ENCODE results near the gene MAPKBP1. TPM values are rescaled to one million over a fixed set of nuclear protein-coding genes. Genes with fewer than 3 reads are reported as not detected.

Gene MAPKBP1
- total RNA-seq, 1 experiment from 2014 or later, result 13.7 TPM

DNA sequence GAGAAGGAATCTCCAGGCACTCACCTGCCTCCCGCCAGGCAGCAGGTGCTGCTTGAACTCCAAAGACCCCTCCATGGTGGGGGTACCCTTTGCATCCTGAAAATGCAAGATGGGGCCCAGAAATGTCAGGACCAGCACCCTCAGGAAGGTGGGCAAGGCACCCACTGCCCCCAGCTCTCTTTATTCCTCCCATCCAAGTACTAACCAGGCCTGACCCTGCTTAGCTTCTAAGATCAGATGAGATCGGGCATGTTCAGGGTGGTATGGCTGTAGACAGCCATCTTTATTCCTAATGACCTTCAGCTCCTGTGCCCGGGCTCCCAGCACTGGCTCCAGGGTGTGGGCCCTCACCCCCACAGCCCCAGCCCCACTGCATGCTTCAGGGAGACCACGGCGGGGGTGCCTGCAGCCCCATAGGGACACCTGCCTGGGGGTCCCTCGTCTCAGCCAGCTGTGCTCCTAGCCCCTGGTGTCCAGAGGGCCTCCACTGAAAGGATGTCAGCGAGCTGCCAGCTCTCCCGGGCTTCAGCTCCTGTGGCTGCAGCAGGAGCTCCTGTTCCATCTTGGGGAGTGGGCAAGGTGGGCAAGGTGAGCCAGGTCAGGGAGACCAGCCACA is 77.6 kb downstream of the MAPKBP1 start:
- Histone ChIP-seq H2AK5ac (ENCODE audit: insufficient read length, low read length) (no peak overlapping the region), H3K4me1 (ENCODE audit: insufficient read depth, low read length) (no peaks in the 10 kb centered on the region), H3T11ph (ENCODE audit: low read length) (no peak overlapping the region), H3K27ac (ENCODE audit: insufficient read length, low read depth, low read length) (no peak overlapping the region), H4K8ac (replicated peaks; ENCODE audit: insufficient read length, low read depth, low read length) (no peak overlapping the region), H4K5ac (ENCODE audit: insufficient read length, low read depth, low read length) (no peak overlapping the region), H3K4ac (ENCODE audit: low read depth, low read length) (no peak overlapping the region), H2BK12ac (ENCODE audit: insufficient read length, low read depth, low read length) (no peak overlapping the region), H3K23ac (ENCODE audit: insufficient read length, low read depth, low read length) (no peak overlapping the region), H3K9ac (ENCODE audit: extremely low read depth, insufficient read length, low read length) (no peak overlapping the region), H3K79me1 (ENCODE audit: insufficient read depth, low read depth, low read length, poor library complexity, severe bottlenecking) (no peaks in the 10 kb centered on the region), H3K23me2 (ENCODE audit: insufficient read length, low read depth, low read length, poor library complexity, severe bottlenecking) (peaks cover 3% of the 10 kb centered on the region), H3K14ac (ENCODE audit: insufficient read depth, low read length) (no peak overlapping the region), H3K4me2 (ENCODE audit: insufficient read depth, insufficient read length, low read length) (no peak overlapping the region), H2BK5ac (ENCODE audit: insufficient read length, low read length) (no peak overlapping the region), H2AFZ (ENCODE audit: low read length) (no peak overlapping the region), H4K20me1 (ENCODE audit: control insufficient read depth, insufficient read depth, insufficient read length) (no peaks in the 10 kb centered on the region), H3K79me2 (ENCODE audit: insufficient read depth, low read length) (no peaks in the 10 kb centered on the region), H2BK120ac (ENCODE audit: low read depth, low read length, poor library complexity, severe bottlenecking) (no peak overlapping the region), H4K91ac (ENCODE audit: insufficient read length, low read depth, low read length) (no peak overlapping the region), H3K18ac (ENCODE audit: insufficient read length, low read depth, low read length) (no peak overlapping the region), H2BK15ac (ENCODE audit: low read depth, low read length) (no peak overlapping the region), H3K9me3 (ENCODE audit: control insufficient read depth, low read depth, low read length) (no peaks in the 10 kb centered on the region), H3K27me3 (ENCODE audit: insufficient read depth, low read length) (no peaks in the 10 kb centered on the region), H2BK20ac (ENCODE audit: low read depth, low read length, poor library complexity, severe bottlenecking) (no peak overlapping the region), H3K56ac (ENCODE audit: insufficient read length, low read depth, low read length) (no peak overlapping the region)
- peaks cover 1 to 17% (median 13%) of the 10 kb centered on the region in 3 experiments; a peak in 6 of 7 replicates for H3K36me3 Mint-ChIP-seq (ENCODE audit: insufficient read depth in 1 of 3, low read depth in 3 of 3)
- no peak overlapping the region for H3K4me3 Mint-ChIP-seq
- H3K9me3 Mint-ChIP-seq, result no peaks in the 10 kb centered on the region
- no peak for DNase-seq
- H3K27me3 Mint-ChIP-seq (ENCODE audit: low read depth), result peaks cover 3% of the 10 kb centered on the region
- TF ChIP-seq CTCF (conservative IDR thresholded peaks at IDR 0.05), result no peak
- H3K4me1 Mint-ChIP-seq, result peaks cover 8 to 16% of the 10 kb centered on the region in 2 experiments
- WGBS (ENCODE audit: extremely low coverage, insufficient read length, low lambda C conversion rate), result no CpG with 5 or more reads among the region's 8 CpGs
- H3K27ac Mint-ChIP-seq, result no peak overlapping the region
